HG02943 (cell line): ENCODE measurements around the gene C14orf119.

Experiments used
- ATAC-seq: cut with Tn5 transposase; IDR thresholded peaks from one replicate; pipeline ENCODE4 v1.9.1; 2021; ENCODE audit warnings: mild to moderate bottlenecking, low read depth, moderate library complexity; ENCODE audit not compliant: unreplicated experiment

The C14orf119 gene

DNA sequence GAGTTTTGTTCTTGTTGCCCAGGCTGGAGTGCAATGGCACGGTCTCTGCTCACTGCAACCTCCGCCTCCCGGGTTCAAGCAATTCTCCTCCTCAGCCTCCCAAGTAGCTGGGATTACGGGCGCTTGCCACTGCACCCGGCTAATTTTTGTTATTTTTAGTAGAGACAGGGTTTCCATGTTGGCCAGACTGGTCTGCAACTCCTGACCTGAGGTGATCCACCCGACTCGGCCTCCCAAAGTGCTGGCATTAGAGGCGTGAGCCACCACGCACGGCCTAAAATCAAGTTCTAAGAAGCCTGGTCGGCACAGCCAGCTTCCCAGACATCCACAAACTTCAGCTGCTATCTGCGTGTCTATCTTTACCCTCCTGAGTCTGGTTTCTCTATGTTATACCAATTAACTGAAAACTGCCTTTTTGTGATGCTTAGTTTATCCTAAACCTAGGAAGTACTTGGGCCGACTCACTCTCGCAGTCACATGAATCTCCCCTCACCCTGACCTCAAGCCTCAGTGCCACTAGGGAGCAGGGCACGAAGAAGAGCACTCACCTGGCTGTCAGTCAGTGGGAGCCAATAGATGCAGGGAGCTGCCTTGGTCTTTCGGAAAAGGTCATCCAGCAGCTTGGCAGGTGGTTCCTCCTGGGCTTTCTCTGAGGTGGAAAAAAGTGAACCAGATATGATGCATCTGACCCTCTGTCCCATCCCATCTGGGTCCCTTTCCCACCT lies 34.6 kb upstream of the C14orf119 start:
- no peak for ATAC-seq

- no peak for ATAC-seq
Measured at GRCh38 chr14:23062002-23062401, 33.3 kb upstream of the C14orf119 start.

GRCh38 chr14:23063601-23064000 lies 31.7 kb upstream of the C14orf119 start:
- ATAC-seq: no peak

DNA sequence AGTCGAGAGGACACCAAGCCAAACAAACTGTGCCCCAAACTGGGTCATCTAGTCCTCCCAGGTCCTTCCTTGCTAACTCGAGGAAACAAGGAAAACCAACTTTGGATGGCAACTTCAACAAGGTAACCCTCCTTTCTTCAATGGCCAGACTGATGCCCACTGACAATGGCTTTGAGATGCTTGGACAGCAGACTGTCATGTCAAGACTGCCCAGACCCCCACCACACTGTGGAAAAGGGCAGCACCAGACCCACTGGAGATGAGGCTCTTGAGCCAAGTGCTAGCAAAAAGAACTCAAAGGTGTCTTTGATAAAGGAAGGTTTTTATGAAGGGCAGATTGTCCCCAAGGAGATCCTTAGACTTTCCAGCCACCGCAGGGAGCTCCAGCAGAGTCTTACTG lies 28.9 kb upstream of the C14orf119 start:
- no peak for ATAC-seq

DNA sequence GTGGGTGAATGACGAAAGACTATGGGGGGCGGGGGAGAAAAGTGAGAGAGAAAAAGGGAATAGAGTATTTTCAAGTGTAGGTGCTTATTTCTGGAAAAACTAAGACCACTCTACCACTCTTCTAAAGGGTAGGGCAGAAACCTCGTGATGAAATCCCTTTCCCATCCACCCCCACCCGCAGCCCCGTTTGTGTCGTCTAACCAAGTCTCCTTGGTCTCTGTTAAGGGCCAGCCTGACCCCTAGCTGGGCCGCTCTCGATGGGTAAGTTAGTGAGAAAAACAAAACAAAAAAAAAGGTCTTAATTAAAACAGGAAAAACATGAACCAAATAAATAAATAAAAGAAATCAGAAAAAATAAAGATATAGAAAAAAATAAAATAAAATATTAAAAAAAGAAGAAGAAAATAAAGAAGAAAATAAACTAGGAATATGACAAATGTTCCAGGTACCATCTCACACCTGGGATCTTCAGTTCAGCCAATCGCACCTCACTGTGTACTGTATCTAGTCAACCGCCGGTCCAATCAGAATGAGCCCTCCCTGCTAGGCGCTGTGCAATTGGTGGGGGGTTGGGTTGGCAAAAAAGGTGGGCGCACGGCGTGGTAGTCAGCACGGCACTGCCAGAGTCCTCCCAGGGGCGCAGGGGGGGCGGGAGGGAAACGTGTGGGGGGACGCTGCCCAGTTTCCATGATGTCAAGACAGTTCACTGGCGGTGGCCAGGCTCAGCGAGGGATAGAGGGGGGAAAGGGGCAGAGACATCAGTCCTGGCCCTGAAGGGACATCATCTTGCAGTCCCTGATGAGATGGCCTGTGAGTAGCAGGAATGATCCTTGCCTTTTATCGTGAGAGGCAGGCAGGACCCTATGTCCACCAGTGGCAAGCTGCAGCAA lies 28.2 kb upstream of the C14orf119 start:
- ATAC-seq: no peak

GRCh38 chr14:23067847-23068788 lies 27.2 kb upstream of the C14orf119 start:
- ATAC-seq: no peak

- ATAC-seq: no peak
Measured at GRCh38 chr14:23068789-23069412, 26.4 kb upstream of the C14orf119 start.

DNA sequence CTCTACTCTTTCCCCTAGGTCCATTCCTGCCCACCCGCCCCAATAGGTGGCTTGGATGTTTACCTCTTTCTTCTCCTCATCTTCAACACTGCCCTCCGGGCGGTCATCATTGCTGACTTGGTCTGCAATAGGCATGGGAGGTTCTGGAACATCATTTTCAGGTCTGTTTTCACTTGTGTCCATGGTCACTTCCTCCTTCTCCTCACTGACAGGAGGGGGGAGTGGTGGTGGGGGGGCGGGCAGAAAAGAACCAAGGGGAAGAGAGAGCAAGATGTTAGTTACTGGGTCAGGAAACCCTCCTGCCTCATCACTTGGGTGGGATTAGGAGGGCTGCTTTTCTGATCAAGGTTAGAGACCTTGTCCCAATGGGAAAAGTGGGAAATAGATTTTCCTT lies 25.9 kb upstream of the C14orf119 start:
- ATAC-seq: no peak

- no peak for ATAC-seq
Measured at GRCh38 chr14:23070262-23071129, 24.8 kb upstream of the C14orf119 start.

DNA sequence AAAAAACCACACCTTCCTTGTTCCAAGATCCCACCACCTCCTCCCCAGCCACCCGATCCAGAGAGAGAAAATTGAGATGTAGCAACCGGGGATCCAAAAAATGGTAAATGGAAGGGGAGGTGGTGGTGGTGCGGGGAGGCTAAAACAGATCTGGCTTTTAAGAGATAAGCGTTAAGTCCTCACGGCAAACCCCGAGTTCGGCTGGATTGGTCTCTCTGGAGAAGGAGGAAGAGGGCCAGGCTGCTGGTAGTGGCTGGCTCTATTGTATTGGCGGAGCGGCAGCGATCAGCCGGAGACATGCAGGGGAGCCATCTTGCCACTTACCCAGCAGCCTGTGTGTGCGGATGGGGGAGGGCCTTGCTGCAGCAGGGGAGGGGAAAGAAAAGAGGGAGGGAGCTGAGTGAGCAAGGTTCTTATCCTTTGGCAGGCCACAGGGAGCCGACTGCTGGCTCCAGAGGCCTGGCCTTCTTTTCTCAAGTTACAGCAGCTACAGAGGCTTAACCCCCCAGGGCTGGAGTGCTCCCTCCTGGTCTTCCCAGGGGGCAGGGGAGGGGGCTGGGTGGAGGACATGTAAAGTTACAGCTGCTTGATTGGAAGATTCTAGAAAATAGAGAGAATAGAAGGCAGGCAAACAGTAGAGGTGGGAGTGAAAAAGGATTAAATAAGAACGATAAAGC lies 23.9 kb upstream of the C14orf119 start:
- peak; percentile 87 for ATAC-seq

GRCh38 chr14:23071921-23072539 lies 23.3 kb upstream of the C14orf119 start:
- ATAC-seq: no peak

DNA sequence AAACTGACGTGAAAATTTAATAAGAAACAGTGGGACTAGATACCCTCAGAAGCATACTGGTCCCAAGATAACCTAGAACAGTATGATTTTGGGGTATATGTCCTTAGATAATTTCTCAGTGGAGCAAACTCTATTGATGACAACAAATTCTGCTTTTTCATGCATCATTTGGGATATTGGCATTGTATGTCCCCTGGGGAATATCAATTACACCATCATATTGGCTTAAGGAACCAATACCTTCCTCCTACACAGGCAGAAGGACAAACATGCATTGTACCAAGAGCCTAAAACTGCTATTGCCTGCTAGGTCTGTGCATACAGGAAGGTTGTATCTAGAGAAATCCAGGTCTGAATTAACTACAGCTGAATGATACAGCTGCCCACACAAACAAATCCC lies 20.4 kb upstream of the C14orf119 start:
- no peak for ATAC-seq

- ATAC-seq: no peak
Measured at GRCh38 chr14:23076785-23077408, 18.4 kb upstream of the C14orf119 start.

- no peak for ATAC-seq
Measured at GRCh38 chr14:23077962-23078361, 17.3 kb upstream of the C14orf119 start.

DNA sequence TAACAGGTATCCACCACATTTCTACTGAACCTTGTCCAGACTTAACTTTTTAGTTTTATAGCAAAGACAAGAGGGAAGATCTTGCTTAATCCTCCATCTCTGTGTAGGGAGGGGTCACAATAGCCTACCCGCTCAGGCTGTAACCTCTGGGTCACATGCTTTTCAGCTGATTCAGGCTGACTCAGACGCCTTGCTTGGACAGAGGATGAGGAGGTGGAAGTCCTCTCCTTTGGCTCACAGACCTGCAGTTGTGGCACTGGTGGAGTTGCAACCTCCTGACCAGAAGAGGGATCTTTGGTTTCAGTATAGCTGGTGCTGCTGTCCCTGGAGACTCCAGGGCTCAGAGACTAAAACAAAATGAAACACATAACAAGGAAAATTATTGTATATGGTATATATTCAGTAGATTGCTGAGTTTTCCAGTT lies 16.6 kb upstream of the C14orf119 start:
- no peak for ATAC-seq

- ATAC-seq: no peak
Measured at GRCh38 chr14:23079716-23080115, 15.6 kb upstream of the C14orf119 start.

DNA sequence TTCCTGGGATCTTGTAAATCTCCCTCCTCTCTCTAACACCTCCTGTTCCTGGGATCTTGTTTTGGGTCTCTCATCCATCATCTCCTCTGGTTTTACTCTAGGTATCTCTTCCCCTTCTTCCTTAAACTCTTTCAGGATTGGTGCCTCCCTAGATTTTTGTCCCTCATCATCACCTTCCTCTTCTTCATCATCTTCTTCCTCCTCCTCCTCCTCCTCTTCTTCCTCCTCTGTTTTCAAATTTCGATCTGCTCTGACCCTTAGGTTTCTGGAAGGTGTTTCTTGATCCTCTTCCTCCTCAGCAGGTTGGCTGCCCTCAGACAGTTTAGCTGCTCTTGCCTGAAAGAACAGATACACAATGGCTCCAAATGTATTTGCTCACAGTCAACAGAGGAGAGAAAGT lies 14.8 kb upstream of the C14orf119 start:
- no peak for ATAC-seq

- ATAC-seq: no peak
Measured at GRCh38 chr14:23085458-23085857, 9.8 kb upstream of the C14orf119 start.
